Measurements from ENCODE around the gene HOXD11. TPM values are rescaled to one million over a fixed set of nuclear protein-coding genes. Genes with fewer than 3 reads are reported as not detected.

The HOXD11 gene
- total and polyA plus RNA-seq, 2 donors (not counting 3 experiments of a cell fraction or from before 2014, with no cell fraction given) = not detected

DNA sequence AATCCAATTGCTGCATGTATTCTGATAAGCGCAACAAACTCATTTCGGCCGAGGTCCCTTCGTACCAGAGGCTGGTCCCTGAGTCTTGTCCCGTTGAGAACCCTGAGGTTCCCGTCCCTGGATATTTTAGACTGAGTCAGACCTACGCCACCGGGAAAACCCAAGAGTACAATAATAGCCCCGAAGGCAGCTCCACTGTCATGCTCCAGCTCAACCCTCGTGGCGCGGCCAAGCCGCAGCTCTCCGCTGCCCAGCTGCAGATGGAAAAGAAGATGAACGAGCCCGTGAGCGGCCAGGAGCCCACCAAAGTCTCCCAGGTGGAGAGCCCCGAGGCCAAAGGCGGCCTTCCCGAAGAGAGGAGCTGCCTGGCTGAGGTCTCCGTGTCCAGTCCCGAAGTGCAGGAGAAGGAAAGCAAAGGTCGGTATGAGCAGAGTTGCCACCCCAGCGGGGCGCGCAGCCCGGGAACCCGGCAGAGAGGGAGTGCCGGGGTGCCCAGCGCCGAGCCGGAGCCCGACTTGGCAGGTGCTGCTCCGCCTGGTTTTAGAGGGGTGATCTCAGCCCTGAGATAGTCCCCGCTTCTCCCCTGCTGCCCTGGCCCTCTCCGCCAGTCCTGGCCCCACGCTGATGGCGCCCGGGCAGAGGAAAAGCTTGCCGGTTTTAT, 10.2 kb downstream of the HOXD11 start:
- FAIRE-seq = no peak
- Histone ChIP-seq H3K27ac (ENCODE audit: insufficient read depth, low read depth, low read length) (no peak overlapping the region), H3K9ac (replicated peaks; ENCODE audit: extremely low read depth, insufficient read depth, low read length) (no peak overlapping the region), H3K9me3 (replicated peaks; ENCODE audit: control insufficient read depth, insufficient read depth, low read length) (no peaks in the 10 kb centered on the region), H2AFZ (ENCODE audit: low read depth, low read length) (no peak overlapping the region), H3K4me1 (ENCODE audit: control insufficient read depth, extremely low read depth, insufficient read depth, low read length) (peaks cover 9% of the 10 kb centered on the region), H3K79me2 (ENCODE audit: control insufficient read depth, insufficient read depth, low read length) (no peaks in the 10 kb centered on the region), H3K4me3 (replicated peaks in 1 of 3; ENCODE audit: insufficient read depth in 1 of 3, low read depth in 1 of 3, low read length in 3 of 3) (no peak overlapping the region), H3K27me3 (ENCODE audit: control insufficient read depth in 2 of 2, insufficient read depth in 2 of 2, low read length in 2 of 2) (peaks cover 80 to 98% of the 10 kb centered on the region in 2 experiments), H3K4me2 (ENCODE audit: insufficient read depth, low read length) (no peak overlapping the region), H4K20me1 (replicated peaks; ENCODE audit: control insufficient read depth, extremely low read depth, insufficient read depth, low read length) (no peaks in the 10 kb centered on the region), H3K36me3 (ENCODE audit: control insufficient read depth in 2 of 2, extremely low read depth in 1 of 2, insufficient read depth in 2 of 2, low read length in 2 of 2) (no peaks in the 10 kb centered on the region), H3K9me1 (replicated peaks; ENCODE audit: control insufficient read depth, extremely low read depth, insufficient read depth, low read length) (no peaks in the 10 kb centered on the region)
- ChIA-PET CTCF (interaction anchor here (1.0 to 2.2 kb wide), 11 partner anchors 10 to 1031 kb away, joined by 4 to 16 read pairs (median 5); no protein-coding TSS in a partner anchor), POLR2A (interaction anchor here (0.5 kb wide), 1 partner anchor 231 kb away, joined by 3 read pairs; no protein-coding TSS in a partner anchor)
- TF ChIP-seq EZH2 (IDR thresholded peaks at IDR 0.05; ENCODE audit: borderline replicate concordance, low read depth, low read length, severe bottlenecking) (peak; percentile 87), MAX (IDR thresholded peaks at IDR 0.05; ENCODE audit: insufficient read depth, insufficient read length) (no peak)
- intact Hi-C loops (cut with micrococcal nuclease) = no loop called here
- no peak for DNase-seq (ENCODE audit: low read depth, low spot score)
- dilution Hi-C loops (cut with MboI; ENCODE audit: extremely low pct_ligation_motif_present, low sequenced_read_pairs) = no loop called here
- BruUV-seq (replicated peaks) = no TSS peak

- FAIRE-seq = no peak
- no peak overlapping the region for H3K4me3 ChIP-seq (replicated peaks in 1 of 3; ENCODE audit: insufficient read depth in 1 of 3, low read depth in 1 of 3, low read length in 3 of 3)
Measured at GRCh38 chr2:176117823-176118371, 10.8 kb downstream of the HOXD11 start.

More at GRCh38 chr2:176117823-176118371, 10.8 kb downstream of the HOXD11 start:
- BruUV-seq (replicated peaks) = no TSS peak
- no peak overlapping the region for H3K9ac ChIP-seq (replicated peaks; ENCODE audit: extremely low read depth, insufficient read depth, low read length)
- H3K27me3 ChIP-seq (ENCODE audit: control insufficient read depth in 2 of 2, insufficient read depth in 2 of 2, low read length in 2 of 2) = peaks cover 74 to 91% of the 10 kb centered on the region in 2 experiments
- no peak for DNase-seq (ENCODE audit: low read depth, low spot score)
- H3K4me1 ChIP-seq (ENCODE audit: control insufficient read depth, extremely low read depth, insufficient read depth, low read length) = peaks cover 11% of the 10 kb centered on the region
- H3K79me2 ChIP-seq (ENCODE audit: control insufficient read depth, insufficient read depth, low read length) = no peaks in the 10 kb centered on the region
- no peak overlapping the region for H2AFZ ChIP-seq (ENCODE audit: low read depth, low read length)
- H3K9me1 ChIP-seq (replicated peaks; ENCODE audit: control insufficient read depth, extremely low read depth, insufficient read depth, low read length) = no peaks in the 10 kb centered on the region
- TF ChIP-seq EZH2 (IDR thresholded peaks at IDR 0.05; ENCODE audit: borderline replicate concordance, low read depth, low read length, severe bottlenecking) (peak; percentile 84), JUN (IDR thresholded peaks at IDR 0.05; ENCODE audit: borderline replicate concordance, insufficient read depth, insufficient read length, low read depth) (no peak), MYC (IDR thresholded peaks at IDR 0.05; ENCODE audit: low read depth, low read length) (no peak)
- H3K27ac ChIP-seq (ENCODE audit: insufficient read depth, low read depth, low read length) = no peak overlapping the region
- H3K9me3 ChIP-seq (replicated peaks; ENCODE audit: control insufficient read depth, insufficient read depth, low read length) = no peaks in the 10 kb centered on the region
- dilution Hi-C loops (cut with MboI; ENCODE audit: extremely low pct_ligation_motif_present, low sequenced_read_pairs) (no loop called here), intact Hi-C loops (cut with micrococcal nuclease) (no loop called here)
- CTCF ChIA-PET = interaction anchor here (1.0 to 2.2 kb wide), 11 partner anchors 9 to 1031 kb away, joined by 4 to 16 read pairs (median 5); no protein-coding TSS in a partner anchor
- no peak overlapping the region for H3K4me2 ChIP-seq (ENCODE audit: insufficient read depth, low read length)
- H4K20me1 ChIP-seq (replicated peaks; ENCODE audit: control insufficient read depth, extremely low read depth, insufficient read depth, low read length) = no peaks in the 10 kb centered on the region
- POLR2A ChIA-PET = interaction anchor here (0.5 kb wide), 1 partner anchor 230 kb away, joined by 3 read pairs; no protein-coding TSS in a partner anchor
- no peaks in the 10 kb centered on the region for H3K36me3 ChIP-seq (ENCODE audit: control insufficient read depth in 2 of 2, extremely low read depth in 1 of 2, insufficient read depth in 2 of 2, low read length in 2 of 2)

All from endothelial cell of umbilical vein (primary cell).